Ishikawa (cell line): ENCODE measurements around the gene TNNC1.
A peak's percentile ranks its signal among the peaks of the same experiment; 100 is the strongest.

Source experiments
- CEBPB ChIP-seq: IDR thresholded peaks from 2 replicates; pipeline ENCODE4 v1.6.1; 2012
- CREB1 ChIP-seq: IDR thresholded peaks from 2 replicates; pipeline ENCODE4 v1.6.1; 2012; ENCODE audit warnings: low read depth
- EGR1 ChIP-seq: IDR thresholded peaks from 2 replicates; pipeline ENCODE4 v1.6.1; 2012
- EP300 ChIP-seq: IDR thresholded peaks from 2 replicates; pipeline ENCODE4 v1.6.1; 2012; ENCODE audit warnings: borderline replicate concordance
- FOXM1 ChIP-seq: IDR thresholded peaks from 2 replicates; pipeline ENCODE4 v1.6.1; 2012; ENCODE audit warnings: low read depth, borderline replicate concordance
- MAX ChIP-seq: IDR thresholded peaks from 2 replicates; pipeline ENCODE4 v1.6.1; 2012
- NFIC ChIP-seq: IDR thresholded peaks from 2 replicates; pipeline ENCODE4 v1.6.1; 2012
- RAD21 ChIP-seq: IDR thresholded peaks from 2 replicates; pipeline ENCODE4 v1.6.1; 2012; ENCODE audit warnings: low read depth
- REST ChIP-seq: IDR thresholded peaks from 2 replicates; pipeline ENCODE4 v1.6.1; 2012; ENCODE audit warnings: low read depth, mild to moderate bottlenecking
- TAF1 ChIP-seq: IDR thresholded peaks from 2 replicates; pipeline ENCODE4 v1.6.1; 2012; ENCODE audit warnings: low read depth, mild to moderate bottlenecking
- TCF12 ChIP-seq: IDR thresholded peaks from 2 replicates; pipeline ENCODE4 v1.6.1; 2012; ENCODE audit warnings: low read depth
- TEAD4 ChIP-seq: IDR thresholded peaks from 2 replicates; pipeline ENCODE4 v1.6.1; 2012
- USF1 ChIP-seq: IDR thresholded peaks from 2 replicates; pipeline ENCODE4 v1.6.1; 2012
- YY1 ChIP-seq: IDR thresholded peaks from 2 replicates; pipeline ENCODE4 v1.6.1; 2012; ENCODE audit warnings: low read depth
- ZBTB7A ChIP-seq: IDR thresholded peaks from 2 replicates; pipeline ENCODE4 v1.6.1; 2012; ENCODE audit warnings: low read depth

The TNNC1 gene

GRCh38 chr3:52447512-52448355 lies 6.1 kb downstream of the TNNC1 start:
- no peak for TF ChIP-seq NFIC
- TF ChIP-seq ZBTB7A, result no peak
- no peak for TF ChIP-seq MAX
- TF ChIP-seq TAF1, result no peak
- no peak for TF ChIP-seq CEBPB
- TF ChIP-seq TEAD4, result no peak
- TF ChIP-seq USF1, result no peak
- TF ChIP-seq EP300, result no peak
- TF ChIP-seq YY1, result no peak
- TF ChIP-seq EGR1, result no peak
- TF ChIP-seq FOXM1, result no peak
- TF ChIP-seq TCF12, result no peak
- no peak for TF ChIP-seq REST
- TF ChIP-seq CREB1, result no peak
- no peak for TF ChIP-seq RAD21

GRCh38 chr3:52446631-52447511 lies 7.0 kb downstream of the TNNC1 start:
- no peak for TF ChIP-seq YY1
- peak; percentile 98 for TF ChIP-seq RAD21
- peak; percentile 50; the same call in 1 of the 2 replicates for TF ChIP-seq MAX
- 0 out of 2 replicates have a peak, but pooled peaks have one; percentile 20 for TF ChIP-seq ZBTB7A
- no peak for TF ChIP-seq FOXM1

GRCh38 chr3:52446042-52446441 lies 7.8 kb downstream of the TNNC1 start:
- TF ChIP-seq NFIC (no peak), EGR1 (no peak), TAF1 (no peak), ZBTB7A (no peak), EP300 (no peak), FOXM1 (no peak), CEBPB (no peak), RAD21 (no peak), USF1 (no peak), TEAD4 (no peak), TCF12 (no peak), REST (no peak), YY1 (no peak), MAX (no peak)

- TF ChIP-seq CEBPB (no peak), EP300 (no peak), YY1 (peak; percentile 12; the same call in 1 of the 2 replicates), MAX (peak; percentile 50; the same call in 1 of the 2 replicates), CREB1 (no peak), TAF1 (peak; percentile 41; the same call in 1 of the 2 replicates)
These were observed 8.7 kb downstream of the TNNC1 start, which contains the start of gene SEMA3G for GRCh38 chr3:52444860-52445793. TSS of gene SEMA3G (minus strand) at chr3:52445103. CDS start at chr3:52445027, 76 bp downstream.
